OCI-M2 (cell line): ENCODE data around the gene CRIM1.

Experiments used
- DNase-seq: peaks from one replicate; lab custom pipeline; 2025; ENCODE audit not compliant: unreplicated experiment; lab: John Stamatoyannopoulos, UW

CRIM1 gene

GRCh38 chr2:36395866-36396265 is 40.3 kb downstream of the CRIM1 start:
- DNase-seq: no peak

- no peak for DNase-seq
These were observed 41.4 kb downstream of the CRIM1 start for GRCh38 chr2:36396878-36397539.

GRCh38 chr2:36397728-36398413 is 42.3 kb downstream of the CRIM1 start:
- no peak for DNase-seq

- no peak for DNase-seq
These were observed 43.5 kb downstream of the CRIM1 start for GRCh38 chr2:36399050-36399449.

GRCh38 chr2:36403675-36404230 is 48.2 kb downstream of the CRIM1 start:
- DNase-seq: no peak

GRCh38 chr2:36404318-36404717 is 48.7 kb downstream of the CRIM1 start:
- no peak for DNase-seq

- no peak for DNase-seq
These were observed 49.2 kb downstream of the CRIM1 start for GRCh38 chr2:36404754-36405153.

GRCh38 chr2:36405183-36405582 is 49.6 kb downstream of the CRIM1 start:
- DNase-seq: no peak

- no peak for DNase-seq
These were observed 50.7 kb downstream of the CRIM1 start for GRCh38 chr2:36406296-36406695.

- DNase-seq: no peak
These were observed 51.8 kb downstream of the CRIM1 start for GRCh38 chr2:36407413-36407812.

- no peak for DNase-seq
These were observed 52.7 kb downstream of the CRIM1 start for GRCh38 chr2:36408198-36408703.

- no peak for DNase-seq
These were observed 53.8 kb downstream of the CRIM1 start for GRCh38 chr2:36409335-36409734.

- DNase-seq: no peak
These were observed 54.4 kb downstream of the CRIM1 start for GRCh38 chr2:36409935-36410334.

GRCh38 chr2:36410681-36411080 is 55.1 kb downstream of the CRIM1 start:
- no peak for DNase-seq

GRCh38 chr2:36411962-36412444 is 56.4 kb downstream of the CRIM1 start:
- DNase-seq: no peak

GRCh38 chr2:36413218-36413617 is 57.6 kb downstream of the CRIM1 start:
- DNase-seq: no peak

- DNase-seq: no peak
These were observed 58.7 kb downstream of the CRIM1 start for GRCh38 chr2:36414307-36414706.

GRCh38 chr2:36415381-36416022 is 59.9 kb downstream of the CRIM1 start:
- no peak for DNase-seq

GRCh38 chr2:36416370-36417165 is 61.0 kb downstream of the CRIM1 start:
- no peak for DNase-seq

- no peak for DNase-seq
These were observed 65.1 kb downstream of the CRIM1 start for GRCh38 chr2:36420569-36421181.
